ENCODE data around the gene SLC22A23. TPM values are rescaled to one million over a fixed set of nuclear protein-coding genes. Genes with fewer than 3 reads are reported as not detected.

SLC22A23 gene
- total RNA-seq, 1 experiment from 2014 or later, result 6.8 TPM

DNA sequence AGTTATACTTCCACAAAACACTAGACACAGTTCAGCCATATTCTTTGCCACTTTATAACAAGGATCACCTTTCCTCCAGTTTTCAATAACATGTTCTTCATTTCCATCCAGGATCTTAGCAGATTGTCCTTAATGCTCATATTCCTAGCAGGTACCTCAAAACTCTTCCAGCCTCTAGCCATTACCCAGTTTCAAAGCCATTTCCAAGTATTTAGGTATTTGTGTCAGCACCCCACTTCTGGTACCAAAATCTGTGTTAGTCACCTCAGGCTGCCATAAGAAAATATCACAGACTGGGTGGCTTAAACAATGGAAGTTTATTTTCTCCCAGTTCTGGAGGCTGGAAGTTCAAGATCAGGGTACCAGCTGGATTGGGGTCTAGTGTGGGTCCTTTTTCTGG, 23.2 kb upstream of the SLC22A23 start:
- Histone ChIP-seq H3K23ac (ENCODE audit: insufficient read length, low read depth, low read length) (no peak overlapping the region), H2BK12ac (ENCODE audit: insufficient read length, low read depth, low read length) (no peak overlapping the region), H3K4ac (ENCODE audit: low read depth, low read length) (no peak overlapping the region), H4K20me1 (ENCODE audit: control insufficient read depth, insufficient read depth, insufficient read length) (no peaks in the 10 kb centered on the region), H3K27ac (ENCODE audit: insufficient read length, low read depth, low read length) (no peak overlapping the region), H2BK5ac (ENCODE audit: insufficient read length, low read length) (no peak overlapping the region), H3T11ph (ENCODE audit: low read length) (no peak overlapping the region), H2AK5ac (ENCODE audit: insufficient read length, low read length) (no peak overlapping the region), H2BK15ac (ENCODE audit: low read depth, low read length) (no peak overlapping the region), H3K27me3 (ENCODE audit: insufficient read depth, low read length) (no peaks in the 10 kb centered on the region), H3K14ac (ENCODE audit: insufficient read depth, low read length) (no peak overlapping the region), H3K79me2 (ENCODE audit: insufficient read depth, low read length) (no peaks in the 10 kb centered on the region), H4K8ac (replicated peaks; ENCODE audit: insufficient read length, low read depth, low read length) (no peak overlapping the region), H3K18ac (ENCODE audit: insufficient read length, low read depth, low read length) (no peak overlapping the region), H4K5ac (ENCODE audit: insufficient read length, low read depth, low read length) (no peak overlapping the region), H3K23me2 (ENCODE audit: insufficient read length, low read depth, low read length, poor library complexity, severe bottlenecking) (no peaks in the 10 kb centered on the region), H2BK20ac (ENCODE audit: low read depth, low read length, poor library complexity, severe bottlenecking) (no peak overlapping the region), H2BK120ac (ENCODE audit: low read depth, low read length, poor library complexity, severe bottlenecking) (no peak overlapping the region), H3K56ac (ENCODE audit: insufficient read length, low read depth, low read length) (no peak overlapping the region), H3K9me3 (ENCODE audit: control insufficient read depth, low read depth, low read length) (no peaks in the 10 kb centered on the region), H2AFZ (ENCODE audit: low read length) (no peak overlapping the region), H3K9ac (ENCODE audit: extremely low read depth, insufficient read length, low read length) (no peak overlapping the region), H3K79me1 (ENCODE audit: insufficient read depth, low read depth, low read length, poor library complexity, severe bottlenecking) (no peaks in the 10 kb centered on the region), H4K91ac (ENCODE audit: insufficient read length, low read depth, low read length) (no peak overlapping the region), H3K4me2 (ENCODE audit: insufficient read depth, insufficient read length, low read length) (no peak overlapping the region), H3K4me1 (ENCODE audit: insufficient read depth, low read length) (peaks cover 7% of the 10 kb centered on the region; the same call in 1 of the 2 replicates)
- H3K4me3 Mint-ChIP-seq, result no peak overlapping the region
- no peak for DNase-seq
- peaks cover 16 to 17% of the 10 kb centered on the region in 2 experiments for H3K9me3 Mint-ChIP-seq
- peaks cover 16 to 20% of the 10 kb centered on the region in 2 experiments for H3K4me1 Mint-ChIP-seq
- no peak for TF ChIP-seq CTCF (conservative IDR thresholded peaks at IDR 0.05)
- H3K27ac Mint-ChIP-seq, result no peak overlapping the region
- H3K27me3 Mint-ChIP-seq (ENCODE audit: low read depth), result peaks cover 14% of the 10 kb centered on the region
- peaks cover 7 to 16% (median 10%) of the 10 kb centered on the region in 3 experiments for H3K36me3 Mint-ChIP-seq (ENCODE audit: insufficient read depth in 1 of 3, low read depth in 3 of 3)
